Measurements from ENCODE around the gene NLGN4X. TPM values are rescaled to one million over a fixed set of nuclear protein-coding genes. Genes with fewer than 3 reads are reported as not detected.

NLGN4X gene
- total RNA-seq, 1 donor from 2014 or later: 4.2 TPM

GRCh38 chrX:5991393-5991792 lies 237.3 kb downstream of the NLGN4X start:
- DNase-seq (no peak), ATAC-seq (no peak)
- Histone ChIP-seq H3K27me3 (no peaks in the 10 kb centered on the region), H3K4me1 (no peaks in the 10 kb centered on the region), H3K36me3 (no peaks in the 10 kb centered on the region), H3K27ac (no peak overlapping the region), H3K9me3 (no peaks in the 10 kb centered on the region), H3K4me3 (no peak overlapping the region)
- intact Hi-C loops (cut with DNase I): no loop called here
- TF ChIP-seq, protein P1, sequence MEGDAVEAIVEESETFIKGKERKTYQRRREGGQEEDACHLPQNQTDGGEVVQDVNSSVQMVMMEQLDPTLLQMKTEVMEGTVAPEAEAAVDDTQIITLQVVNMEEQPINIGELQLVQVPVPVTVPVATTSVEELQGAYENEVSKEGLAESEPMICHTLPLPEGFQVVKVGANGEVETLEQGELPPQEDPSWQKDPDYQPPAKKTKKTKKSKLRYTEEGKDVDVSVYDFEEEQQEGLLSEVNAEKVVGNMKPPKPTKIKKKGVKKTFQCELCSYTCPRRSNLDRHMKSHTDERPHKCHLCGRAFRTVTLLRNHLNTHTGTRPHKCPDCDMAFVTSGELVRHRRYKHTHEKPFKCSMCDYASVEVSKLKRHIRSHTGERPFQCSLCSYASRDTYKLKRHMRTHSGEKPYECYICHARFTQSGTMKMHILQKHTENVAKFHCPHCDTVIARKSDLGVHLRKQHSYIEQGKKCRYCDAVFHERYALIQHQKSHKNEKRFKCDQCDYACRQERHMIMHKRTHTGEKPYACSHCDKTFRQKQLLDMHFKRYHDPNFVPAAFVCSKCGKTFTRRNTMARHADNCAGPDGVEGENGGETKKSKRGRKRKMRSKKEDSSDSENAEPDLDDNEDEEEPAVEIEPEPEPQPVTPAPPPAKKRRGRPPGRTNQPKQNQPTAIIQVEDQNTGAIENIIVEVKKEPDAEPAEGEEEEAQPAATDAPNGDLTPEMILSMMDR (IDR thresholded peaks at IDR 0.05): no peak

DNA sequence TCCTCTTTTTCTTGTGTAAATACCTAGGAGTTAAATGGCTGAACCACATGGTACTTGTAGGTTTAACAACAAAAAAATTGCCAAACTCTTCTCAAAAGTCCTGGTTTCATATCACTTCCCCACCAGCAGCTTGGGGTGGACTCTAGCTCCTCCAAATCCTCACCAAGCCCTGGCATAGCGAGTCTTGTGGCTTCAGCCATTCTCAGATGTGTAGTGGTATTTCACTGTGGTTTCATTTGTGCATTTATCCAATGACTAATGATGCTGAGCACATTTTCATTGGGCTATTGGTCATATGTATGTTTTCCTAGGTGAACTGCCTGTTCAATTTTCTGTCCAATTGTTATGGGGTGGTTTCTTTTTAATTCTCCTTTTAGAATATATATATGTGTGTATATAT lies 249.3 kb downstream of the NLGN4X start:
- no peak overlapping the region for H3K27ac ChIP-seq
- ATAC-seq (no peak), DNase-seq (no peak)
- TF ChIP-seq, protein P1 (IDR thresholded peaks at IDR 0.05): no peak
- intact Hi-C loops (cut with DNase I): no loop called here
- no peaks in the 10 kb centered on the region for H3K9me3 ChIP-seq
- H3K4me3 ChIP-seq: no peak overlapping the region
- no peaks in the 10 kb centered on the region for H3K27me3 ChIP-seq
- no peaks in the 10 kb centered on the region for H3K36me3 ChIP-seq
- H3K4me1 ChIP-seq: no peaks in the 10 kb centered on the region

GRCh38 chrX:5976332-5976731 lies 252.3 kb downstream of the NLGN4X start:
- H3K27ac ChIP-seq: no peak overlapping the region
- ATAC-seq (no peak), DNase-seq (no peak)
- H3K4me3 ChIP-seq: no peak overlapping the region
- no peaks in the 10 kb centered on the region for H3K27me3 ChIP-seq
- no peaks in the 10 kb centered on the region for H3K4me1 ChIP-seq
- intact Hi-C loops (cut with DNase I): no loop called here
- H3K9me3 ChIP-seq: no peaks in the 10 kb centered on the region
- no peaks in the 10 kb centered on the region for H3K36me3 ChIP-seq
- TF ChIP-seq, protein P1 (IDR thresholded peaks at IDR 0.05): no peak

GRCh38 chrX:5971300-5971699 lies 257.4 kb downstream of the NLGN4X start:
- Histone ChIP-seq H3K4me1 (no peaks in the 10 kb centered on the region), H3K27ac (no peak overlapping the region), H3K36me3 (no peaks in the 10 kb centered on the region), H3K27me3 (no peaks in the 10 kb centered on the region), H3K9me3 (no peaks in the 10 kb centered on the region), H3K4me3 (no peak overlapping the region)
- TF ChIP-seq, protein P1 (IDR thresholded peaks at IDR 0.05): no peak
- ATAC-seq: no peak
- no peak for DNase-seq
- intact Hi-C loops (cut with DNase I): no loop called here

- intact Hi-C loops (cut with DNase I): no loop called here
- no peak for DNase-seq
- TF ChIP-seq, protein P1 (IDR thresholded peaks at IDR 0.05): no peak
- Histone ChIP-seq H3K27me3 (no peaks in the 10 kb centered on the region), H3K36me3 (no peaks in the 10 kb centered on the region), H3K9me3 (no peaks in the 10 kb centered on the region), H3K27ac (no peak overlapping the region), H3K4me3 (no peak overlapping the region), H3K4me1 (no peaks in the 10 kb centered on the region)
- ATAC-seq: no peak
Measured at GRCh38 chrX:5965406-5965805, 263.3 kb downstream of the NLGN4X start.

DNA sequence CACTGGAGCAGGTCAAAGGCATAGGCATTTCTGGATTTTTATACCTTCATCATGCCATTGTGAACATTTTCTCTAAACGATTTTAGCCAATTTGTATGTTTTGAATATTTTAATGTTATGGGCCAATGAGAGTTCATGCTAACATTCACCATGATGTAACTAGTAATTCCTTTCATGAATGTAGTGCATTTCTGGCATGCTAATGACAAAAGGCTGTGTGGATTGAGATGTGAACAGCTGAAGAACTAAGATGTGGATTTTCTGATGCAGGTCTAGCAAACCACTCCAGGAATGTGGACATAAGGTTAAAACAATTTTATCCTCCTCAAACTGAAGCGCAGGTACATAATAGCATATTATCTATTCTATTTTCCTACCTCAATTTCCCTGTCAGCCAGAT lies 269.4 kb downstream of the NLGN4X start:
- intact Hi-C loops (cut with DNase I): no loop called here
- TF ChIP-seq, protein P1 (IDR thresholded peaks at IDR 0.05): no peak
- H3K27ac ChIP-seq: no peak overlapping the region
- no peaks in the 10 kb centered on the region for H3K27me3 ChIP-seq
- no peaks in the 10 kb centered on the region for H3K9me3 ChIP-seq
- DNase-seq (no peak), ATAC-seq (no peak)
- no peak overlapping the region for H3K4me3 ChIP-seq
- H3K36me3 ChIP-seq: no peaks in the 10 kb centered on the region
- H3K4me1 ChIP-seq: no peaks in the 10 kb centered on the region
